HG02938 (cell line): Measurements from ENCODE around the gene MYO1B.

Experiments used
- ATAC-seq: cut with Tn5 transposase; IDR thresholded peaks from one replicate; pipeline ENCODE4 v1.9.1; 2021; ENCODE audit warnings: mild to moderate bottlenecking, moderate library complexity; ENCODE audit not compliant: unreplicated experiment

MYO1B gene

DNA sequence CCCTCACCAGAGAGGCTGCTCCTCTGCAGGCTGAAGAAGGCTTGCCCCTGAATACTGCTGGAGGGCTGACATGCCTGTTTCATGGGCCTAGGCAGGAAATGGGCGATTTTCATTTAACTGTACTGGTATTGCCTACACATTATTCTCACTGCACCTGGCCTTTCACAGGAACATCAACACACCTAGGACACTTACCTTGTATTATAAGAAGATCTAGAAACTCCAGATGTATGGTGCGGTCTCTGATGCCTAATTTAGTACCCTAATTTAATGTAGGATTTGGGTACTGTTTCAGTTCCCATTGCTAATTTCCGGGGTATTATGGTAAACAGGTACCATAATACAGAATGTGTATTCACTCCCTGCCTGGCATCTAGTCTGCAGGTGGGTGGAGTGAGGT is 146.0 kb downstream of the MYO1B start:
- ATAC-seq = no peak

DNA sequence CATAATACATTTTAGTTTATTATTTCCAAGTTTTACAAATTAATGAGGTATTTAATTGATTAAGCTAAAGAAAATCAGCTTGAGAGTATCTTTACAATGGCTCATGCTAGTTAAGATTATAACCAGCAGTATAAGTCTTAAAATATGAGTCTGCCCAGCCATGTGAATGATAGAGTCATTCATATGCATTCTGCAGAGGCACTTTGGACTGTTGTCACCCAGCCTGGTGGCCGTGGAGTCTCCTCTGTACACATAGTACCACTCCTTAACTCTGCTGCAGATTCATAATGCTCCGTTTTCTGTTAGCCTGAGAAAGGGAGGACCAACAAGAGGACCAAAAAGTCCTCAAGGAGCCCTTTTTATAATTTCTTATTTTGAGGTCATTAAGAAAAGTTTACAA is 148.8 kb downstream of the MYO1B start:
- no peak for ATAC-seq

DNA sequence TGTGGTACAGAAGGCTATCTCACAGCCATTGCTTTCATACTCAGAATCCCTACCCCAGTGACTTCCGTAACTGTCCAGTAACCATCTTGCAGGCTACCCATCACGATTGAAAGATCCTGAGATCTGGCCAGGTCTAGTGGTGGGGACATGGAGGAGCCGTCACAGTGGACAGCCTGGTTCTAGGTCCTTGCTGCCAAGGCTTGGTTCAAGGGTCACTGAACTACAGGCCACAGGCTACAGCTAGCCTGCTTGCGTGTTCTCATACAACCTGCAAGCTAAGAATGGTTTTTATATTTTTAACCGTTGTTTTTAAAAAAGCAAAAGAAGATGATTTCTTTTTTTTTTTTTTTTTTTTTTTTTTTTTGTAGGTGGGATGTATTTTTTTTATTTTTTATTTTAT is 151.6 kb downstream of the MYO1B start:
- no peak for ATAC-seq

DNA sequence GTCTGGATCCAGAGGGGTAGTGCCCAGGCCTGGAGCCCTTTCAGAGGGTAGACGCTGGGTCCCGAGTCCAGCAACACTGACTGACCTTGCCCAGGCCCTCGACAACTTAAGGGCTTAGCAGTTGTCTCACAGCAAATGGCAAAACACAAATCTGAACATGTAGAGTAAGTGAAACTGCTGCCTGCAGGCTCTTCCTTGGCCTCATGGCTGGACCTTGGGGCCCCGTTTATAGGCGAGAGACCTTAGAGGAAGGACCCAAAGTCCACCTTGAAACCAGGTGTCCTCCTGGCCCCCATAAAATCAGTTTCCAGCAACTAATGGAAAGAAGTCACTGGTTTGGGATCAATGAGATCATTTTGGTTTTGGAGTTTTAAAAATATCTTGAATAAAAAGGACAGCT is 154.4 kb downstream of the MYO1B start:
- no peak for ATAC-seq

GRCh38 chr2:191401287-191401686 is 156.1 kb downstream of the MYO1B start:
- no peak for ATAC-seq

- no peak for ATAC-seq
These were observed 157.9 kb downstream of the MYO1B start for GRCh38 chr2:191402966-191403565.

- ATAC-seq = no peak
These were observed 159.4 kb downstream of the MYO1B start for GRCh38 chr2:191404568-191404991.

- ATAC-seq = no peak
These were observed 160.3 kb downstream of the MYO1B start for GRCh38 chr2:191405546-191405945.

DNA sequence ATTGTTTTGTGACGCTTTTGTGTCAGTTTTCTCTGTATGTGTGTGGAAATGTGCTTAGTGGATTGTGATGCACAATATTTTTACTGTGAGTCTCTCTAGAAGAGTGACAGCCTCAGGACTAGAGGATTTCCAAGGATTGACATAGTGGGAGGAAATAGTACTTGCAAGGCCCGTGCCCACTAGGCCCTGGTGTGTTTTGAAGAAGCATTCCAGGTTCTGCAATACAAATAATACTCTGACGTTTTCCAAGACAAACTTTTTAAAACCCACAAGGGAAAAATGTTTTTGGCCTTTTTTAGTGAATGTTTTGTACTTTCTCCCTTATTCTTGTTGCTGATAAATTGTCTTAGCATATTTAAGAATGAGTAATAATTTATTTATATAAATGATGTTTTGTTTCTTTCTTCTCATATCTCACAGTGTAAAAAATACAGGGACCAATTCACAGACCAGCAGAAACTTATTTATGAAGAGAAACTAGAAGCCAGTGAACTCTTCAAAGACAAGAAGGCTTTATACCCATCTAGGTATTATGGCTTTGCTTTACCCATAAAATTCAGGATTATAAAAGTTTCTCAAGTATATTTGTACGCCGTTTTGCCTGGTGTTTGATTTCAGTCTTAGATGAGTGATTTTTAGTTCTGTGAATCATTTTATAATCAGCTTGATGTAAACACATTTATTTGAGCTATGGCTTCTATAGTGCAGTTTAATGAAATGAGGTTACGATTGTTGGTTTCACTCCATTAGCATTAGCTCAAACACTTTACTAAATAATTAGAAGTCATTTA is 165.6 kb downstream of the MYO1B start:
- no peak for ATAC-seq

DNA sequence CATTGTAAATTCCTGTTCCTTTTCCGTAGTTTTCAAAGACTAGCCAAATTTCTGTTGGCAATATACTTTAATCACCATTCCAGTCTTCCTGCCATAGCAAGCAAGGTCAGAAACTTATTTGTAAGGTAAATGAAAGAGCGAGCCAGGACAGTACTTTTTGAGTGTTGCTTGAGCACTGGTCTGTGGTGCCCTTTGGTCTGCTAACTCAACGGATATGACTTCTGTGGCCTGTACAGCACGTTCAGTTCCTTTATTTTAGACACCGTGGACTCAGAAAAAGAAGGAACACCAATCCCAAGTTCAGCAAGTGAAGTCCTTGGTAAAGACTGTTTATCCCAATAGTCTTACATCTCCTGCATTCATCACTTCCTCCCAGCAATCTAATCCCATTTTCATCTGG is 166.3 kb downstream of the MYO1B start:
- ATAC-seq = no peak

GRCh38 chr2:191412353-191412752 is 167.1 kb downstream of the MYO1B start:
- no peak for ATAC-seq

GRCh38 chr2:191415101-191415500 is 169.9 kb downstream of the MYO1B start:
- no peak for ATAC-seq

GRCh38 chr2:191415858-191416257 is 170.7 kb downstream of the MYO1B start:
- ATAC-seq = no peak

- no peak for ATAC-seq
These were observed 172.5 kb downstream of the MYO1B start for GRCh38 chr2:191417746-191418145.

GRCh38 chr2:191421950-191422349 is 176.7 kb downstream of the MYO1B start:
- ATAC-seq = no peak

DNA sequence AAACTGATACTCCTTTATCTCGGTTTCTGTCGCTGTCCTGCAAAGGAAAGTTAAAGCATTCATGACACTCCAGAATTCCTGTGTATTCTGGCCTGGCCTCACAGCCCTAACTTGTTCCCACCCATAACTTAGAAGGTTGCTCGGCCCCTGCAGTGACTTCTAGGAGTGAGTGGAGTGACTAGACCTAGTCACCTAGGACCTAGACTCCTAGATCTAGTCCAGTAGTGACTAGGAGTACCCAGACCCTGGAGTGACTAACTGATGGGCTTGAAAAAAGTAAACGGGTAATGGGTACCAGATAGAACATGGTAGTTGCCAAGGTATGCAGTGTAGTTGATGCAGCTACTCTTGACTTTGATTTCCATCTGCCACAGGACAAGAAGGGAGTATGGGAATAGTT is 181.8 kb downstream of the MYO1B start:
- ATAC-seq = no peak

- ATAC-seq = no peak
These were observed 182.9 kb downstream of the MYO1B start for GRCh38 chr2:191428141-191428540.

GRCh38 chr2:191430476-191430875 is 185.3 kb downstream of the MYO1B start:
- no peak for ATAC-seq

- ATAC-seq = no peak
These were observed 186.9 kb downstream of the MYO1B start for GRCh38 chr2:191432121-191432520.

DNA sequence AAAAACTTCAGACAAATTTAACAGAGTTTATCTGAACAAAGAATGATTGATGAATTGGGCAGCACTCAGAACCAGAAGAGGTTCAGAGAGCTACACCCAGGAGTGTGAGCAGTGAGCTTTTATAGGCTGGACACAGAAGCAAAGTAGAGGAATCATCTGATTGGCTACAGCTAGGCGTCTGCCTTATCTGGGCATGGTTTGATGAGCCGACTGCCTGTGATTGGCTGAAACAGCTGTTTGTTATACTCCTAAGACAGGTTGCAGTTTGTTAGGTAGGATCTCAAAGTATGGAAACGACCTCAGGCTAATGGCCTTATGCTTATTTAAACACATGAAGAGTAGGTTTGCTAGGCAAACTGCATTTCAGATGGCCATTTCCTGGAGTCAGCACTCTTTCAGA is 188.9 kb downstream of the MYO1B start:
- no peak for ATAC-seq

GRCh38 chr2:191435141-191435540 is 189.9 kb downstream of the MYO1B start:
- no peak for ATAC-seq

- ATAC-seq = no peak
These were observed 191.3 kb downstream of the MYO1B start for GRCh38 chr2:191436368-191437055.
